ENCODE measurements around the gene VPS45. TPM values are rescaled to one million over a fixed set of nuclear protein-coding genes. Genes with fewer than 3 reads are reported as not detected.
"Not testable (repeated sequence)": the region's sequence is repeated elsewhere in the genome, so short reads cannot be mapped to it uniquely, and the experiment has no call there.

VPS45 gene
- total RNA-seq, 4 donors from 2014 or later = 32.6 to 41.2 (median 37.1) TPM

DNA sequence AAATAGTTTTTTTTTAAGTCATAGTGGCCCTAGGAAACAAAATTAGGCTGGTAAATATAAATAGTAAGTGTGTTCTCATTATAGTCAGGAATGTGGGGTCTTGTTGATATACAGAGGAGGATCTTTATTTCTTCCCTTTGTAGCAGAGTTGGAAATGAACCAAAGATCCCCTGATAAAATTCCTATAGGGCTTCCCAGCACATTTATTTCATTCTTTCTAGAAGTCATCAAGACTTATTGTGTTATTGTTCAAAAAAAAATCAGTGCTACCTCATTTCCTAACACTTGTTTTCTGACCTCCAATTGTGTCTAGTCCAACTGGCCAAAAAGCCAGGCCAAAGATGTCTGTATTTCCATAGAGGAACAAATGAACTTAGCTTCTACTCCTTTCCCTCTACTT, 74.5 kb downstream of the VPS45 start:
- no peaks in the 10 kb centered on the region for H3K4me1 ChIP-seq
- H3K9me3 ChIP-seq = no peaks in the 10 kb centered on the region
- no peaks in the 10 kb centered on the region for H3K27me3 ChIP-seq
- peak overlapping the region in 1 of 4 donors; percentile 3 for H3K27ac ChIP-seq
- no peak for DNase-seq (ENCODE audit: low spot score in 2 of 2)
- H3K4me3 ChIP-seq = no peak overlapping the region
- TF ChIP-seq POLR2A (IDR thresholded peaks at IDR 0.05) (no peak), EP300 (IDR thresholded peaks at IDR 0.05) (no peak), CTCF (IDR thresholded peaks at IDR 0.05) (no peak)
- H3K36me3 ChIP-seq = peaks cover 0 to 5% (median 0%) of the 10 kb centered on the region in 3 donors

- TF ChIP-seq POLR2A (IDR thresholded peaks at IDR 0.05) (no peak), CTCF (IDR thresholded peaks at IDR 0.05) (no peak), EP300 (IDR thresholded peaks at IDR 0.05) (no peak)
- H3K9me3 ChIP-seq = no peaks in the 10 kb centered on the region
- no peak overlapping the region for H3K4me3 ChIP-seq
- H3K36me3 ChIP-seq = peaks cover 0 to 2% (median 0%) of the 10 kb centered on the region in 3 donors
- DNase-seq (ENCODE audit: low spot score in 2 of 2) = no peak
- H3K4me1 ChIP-seq = peaks cover 0 to 12% (median 4%) of the 10 kb centered on the region in 4 donors
- WGBS, 2 donors = 61 to 72% methylated on average over 5 of the region's 5 CpGs
- H3K27ac ChIP-seq = no peak overlapping the region
- no peaks in the 10 kb centered on the region for H3K27me3 ChIP-seq
Measured at GRCh38 chr1:150144606-150145005, 77.0 kb downstream of the VPS45 start.

DNA sequence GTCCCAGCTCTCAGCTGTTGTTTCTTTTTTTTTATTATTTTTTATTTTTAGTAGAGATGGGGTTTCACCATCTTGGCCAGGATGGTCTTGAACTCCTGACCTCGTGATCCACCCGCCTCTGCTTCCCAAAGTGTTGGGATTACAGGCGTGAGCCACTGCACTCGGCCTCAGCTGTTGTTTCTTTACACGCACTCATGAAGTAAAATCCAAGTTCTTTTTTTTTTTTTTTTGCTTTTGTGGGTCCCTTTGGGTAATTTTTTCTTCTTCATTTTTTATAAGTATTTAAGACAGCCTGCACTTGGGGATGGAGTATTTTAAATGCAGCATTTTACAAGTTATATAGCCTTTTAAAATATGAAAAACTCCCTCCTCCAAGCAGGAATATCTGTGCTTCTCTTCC, 78.4 kb downstream of the VPS45 start:
- H3K4me1 ChIP-seq = peaks cover 0 to 16% (median 4%) of the 10 kb centered on the region in 4 donors
- not testable (repeated sequence) for H3K4me3 ChIP-seq; H3K36me3 ChIP-seq; H3K27ac ChIP-seq; H3K27me3 ChIP-seq; H3K9me3 ChIP-seq; DNase-seq (ENCODE audit: low spot score in 2 of 2)
- WGBS, 2 donors = 80 to 83% methylated on average over 5 of the region's 5 CpGs

DNA sequence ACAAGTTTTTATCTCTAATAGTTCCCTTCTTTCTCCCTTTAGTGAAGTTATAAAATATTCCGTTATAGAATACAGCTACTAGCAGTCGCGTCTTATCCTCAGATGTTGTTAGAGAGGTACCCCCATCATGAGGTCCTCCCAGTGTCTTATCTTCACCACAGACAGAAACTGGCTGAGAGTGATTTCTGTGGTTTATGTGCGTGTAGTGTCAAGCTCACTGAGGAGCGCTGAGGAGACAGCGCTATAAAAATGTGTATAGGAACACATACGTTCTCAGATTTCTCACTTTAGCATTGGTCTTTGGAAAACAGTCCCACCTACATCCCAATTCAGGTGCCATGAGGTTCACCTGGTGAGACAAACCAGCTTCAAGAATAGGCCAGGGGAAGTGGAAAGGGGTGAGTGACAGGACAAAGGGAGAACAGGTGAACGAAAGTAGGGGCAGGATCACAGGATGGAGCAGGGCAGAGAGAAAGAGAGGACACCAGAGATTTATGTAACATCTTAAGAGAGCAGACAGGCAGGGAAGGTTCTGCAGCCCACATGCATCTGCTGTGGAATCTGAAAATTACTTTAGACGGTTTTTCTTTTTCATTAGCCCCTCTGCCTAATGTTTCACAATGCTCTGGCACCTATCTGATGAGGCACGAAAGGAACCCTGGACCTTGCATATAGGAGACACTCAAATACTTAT, 79.4 kb downstream of the VPS45 start:
- Histone ChIP-seq H3K36me3 (no peaks in the 10 kb centered on the region), H3K27me3 (no peaks in the 10 kb centered on the region), H3K4me3 (no peak overlapping the region), H3K27ac (no peak overlapping the region), H3K9me3 (no peaks in the 10 kb centered on the region), H3K4me1 (peaks cover 0 to 26% (median 7%) of the 10 kb centered on the region in 4 donors)
- TF ChIP-seq EP300 (IDR thresholded peaks at IDR 0.05) (no peak), CTCF (IDR thresholded peaks at IDR 0.05) (no peak), POLR2A (IDR thresholded peaks at IDR 0.05) (no peak)
- no peak for DNase-seq (ENCODE audit: low spot score in 2 of 2)
- 83% methylated on average over 10 of the region's 10 CpGs for WGBS, 2 donors

DNA sequence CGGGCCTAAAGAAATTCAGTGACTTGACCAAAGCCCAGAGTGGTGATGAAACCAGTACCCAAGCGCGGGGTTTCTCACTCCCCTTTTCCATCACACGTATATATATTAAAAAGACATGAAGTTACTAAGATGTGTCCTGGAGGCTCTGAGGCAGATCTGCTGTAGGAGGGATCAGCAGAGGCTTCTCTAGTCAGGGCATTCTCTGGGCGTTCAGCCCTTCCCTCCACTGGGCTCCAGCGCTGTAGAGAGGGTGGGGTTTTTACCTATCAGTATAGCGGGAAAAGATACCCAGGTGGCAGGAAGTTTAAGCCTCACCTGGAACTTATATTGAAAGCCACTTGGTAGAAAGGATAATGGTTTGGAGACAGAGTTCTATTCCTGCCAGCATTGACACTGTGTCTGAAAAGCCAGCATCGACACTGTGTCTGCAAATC, 81.3 kb downstream of the VPS45 start:
- Histone ChIP-seq H3K27ac (peak overlapping the region; percentile 84 to 97 (median 94)), H3K36me3 (peaks cover 0 to 4% (median under 1%) of the 10 kb centered on the region in 3 donors), H3K4me3 (peak overlapping the region; percentile 47 to 95 (median 76)), H3K4me1 (peaks cover 0 to 44% (median 13%) of the 10 kb centered on the region in 4 donors), H3K27me3 (no peaks in the 10 kb centered on the region), H3K9me3 (no peaks in the 10 kb centered on the region)
- TF ChIP-seq CTCF (IDR thresholded peaks at IDR 0.05) (no peak), POLR2A (IDR thresholded peaks at IDR 0.05) (no peak), EP300 (IDR thresholded peaks at IDR 0.05) (no peak)
- DNase-seq (ENCODE audit: low spot score in 2 of 2) = no peak
- 34% methylated on average over 8 of the region's 8 CpGs for WGBS, 2 donors

Data from tibial nerve (tissue), 4 donors.